ENCODE data around the gene SLC16A10. TPM values are rescaled to one million over a fixed set of nuclear protein-coding genes. Genes with fewer than 3 reads are reported as not detected.

Gene SLC16A10
- total RNA-seq, 1 donor from 2014 or later = 1.0 TPM

GRCh38 chr6:111212625-111213024 lies 125.3 kb downstream of the SLC16A10 start:
- intact Hi-C loops (cut with micrococcal nuclease) = no loop called here

DNA sequence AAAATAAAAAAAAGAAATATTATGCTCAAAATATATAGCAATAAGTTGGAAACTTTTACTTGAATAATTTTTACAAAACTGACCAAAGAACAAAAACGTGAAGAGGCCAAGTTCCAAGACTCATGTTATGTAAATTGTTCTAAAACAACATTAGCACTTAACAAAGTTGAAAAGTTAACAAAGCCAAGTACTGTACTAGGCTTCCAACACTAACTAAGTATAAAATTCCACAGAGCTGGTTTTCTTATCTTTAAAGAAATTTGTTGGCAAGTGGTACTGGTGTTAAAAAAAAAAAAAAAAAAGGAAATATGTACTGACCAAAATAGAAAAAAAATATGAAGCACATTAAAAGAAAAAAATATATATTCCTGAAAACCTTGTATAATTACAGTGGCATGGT lies 127.8 kb downstream of the SLC16A10 start:
- intact Hi-C loops (cut with micrococcal nuclease) = no loop called here

- intact Hi-C loops (cut with micrococcal nuclease) = no loop called here
These were observed 132.5 kb downstream of the SLC16A10 start for GRCh38 chr6:111219785-111220184.

GRCh38 chr6:111220383-111221031 lies 133.2 kb downstream of the SLC16A10 start:
- intact Hi-C loops (cut with micrococcal nuclease) = no loop called here

DNA sequence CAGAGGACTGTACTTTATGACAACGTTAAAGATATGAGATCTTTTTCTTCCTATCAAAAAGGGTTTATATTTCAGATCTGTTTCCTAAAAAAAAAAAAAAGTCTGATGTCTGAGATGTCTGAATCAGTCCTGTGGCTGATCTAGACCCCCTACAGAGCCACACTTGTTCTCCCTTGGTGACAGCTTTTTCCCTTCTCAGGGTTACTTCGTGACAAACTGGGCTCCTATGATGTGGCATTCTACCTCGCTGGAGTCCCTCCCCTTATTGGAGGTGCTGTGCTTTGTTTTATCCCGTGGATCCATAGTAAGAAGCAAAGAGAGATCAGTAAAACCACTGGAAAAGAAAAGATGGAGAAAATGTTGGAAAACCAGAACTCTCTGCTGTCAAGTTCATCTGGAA lies 134.5 kb downstream of the SLC16A10 start:
- intact Hi-C loops (cut with micrococcal nuclease) = no loop called here

DNA sequence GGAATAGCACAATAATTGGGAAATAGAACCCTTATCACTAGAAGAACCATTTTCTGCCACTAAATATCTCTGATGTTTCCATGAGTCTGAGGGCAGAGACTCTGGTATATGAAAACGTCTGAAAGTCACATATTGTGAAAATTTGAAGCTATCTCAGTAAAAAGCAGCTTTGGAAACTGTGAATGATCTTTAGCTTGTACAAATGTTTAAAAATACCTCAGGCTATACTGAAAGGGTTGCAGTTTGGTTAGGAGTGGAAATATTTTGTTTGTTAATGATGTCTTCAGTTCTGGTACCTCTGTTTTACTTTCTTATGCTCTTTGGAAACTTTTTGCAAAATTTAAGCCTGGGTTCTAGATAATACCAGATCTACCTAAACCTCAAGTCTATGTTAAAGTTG lies 135.0 kb downstream of the SLC16A10 start:
- intact Hi-C loops (cut with micrococcal nuclease) = no loop called here

DNA sequence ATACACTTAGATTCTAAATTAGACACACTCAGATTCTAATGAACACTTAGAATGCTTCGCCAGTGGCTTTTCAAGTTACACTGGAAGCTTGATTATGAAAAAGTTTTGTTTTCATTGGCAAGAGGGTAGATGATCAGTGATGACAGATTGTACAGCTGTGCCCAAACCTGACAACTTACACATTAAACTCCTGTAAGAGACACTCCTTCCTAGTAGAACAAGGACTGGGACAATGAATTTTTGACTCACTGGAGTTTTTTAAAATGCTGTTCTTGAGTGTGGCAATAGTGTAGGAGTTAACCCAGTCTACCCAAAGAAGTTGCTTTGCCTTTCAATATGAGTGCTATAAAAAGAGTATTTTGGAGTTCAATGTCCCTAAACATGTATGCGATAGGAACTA lies 140.8 kb downstream of the SLC16A10 start:
- intact Hi-C loops (cut with micrococcal nuclease) = no loop called here

DNA sequence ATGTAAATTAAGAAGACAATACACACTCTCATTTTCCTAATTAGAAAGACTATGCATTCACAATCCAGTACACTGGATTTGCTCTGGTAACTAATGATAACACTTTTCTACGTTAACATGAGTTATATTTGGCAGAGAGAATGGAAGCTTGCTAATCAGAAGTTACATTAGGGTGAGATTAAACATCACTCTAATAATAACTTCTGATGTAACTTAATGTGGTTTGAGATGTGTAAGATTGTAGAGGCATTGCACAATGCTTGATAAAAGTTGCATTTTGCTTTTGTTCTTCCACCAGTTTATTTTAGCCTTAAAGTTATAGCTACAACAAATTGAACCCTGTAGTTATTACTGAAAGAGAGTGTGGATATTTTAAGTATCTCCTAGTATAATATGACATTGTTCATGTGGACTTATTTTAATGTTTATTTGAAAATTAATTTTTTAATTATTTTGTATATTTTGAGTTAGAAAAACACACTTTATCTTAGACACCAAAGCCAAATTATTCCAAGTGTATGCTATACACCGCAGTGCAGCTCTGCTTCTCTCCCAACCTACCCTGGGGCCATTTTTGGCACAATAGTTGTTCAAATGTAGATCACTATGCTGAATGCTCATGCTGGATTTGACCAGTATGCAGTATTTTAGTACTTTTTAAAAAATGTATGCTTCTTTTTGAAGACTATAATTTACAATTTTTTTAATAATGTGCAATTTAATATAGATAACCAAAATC lies 143.2 kb downstream of the SLC16A10 start:
- intact Hi-C loops (cut with micrococcal nuclease) = no loop called here

DNA sequence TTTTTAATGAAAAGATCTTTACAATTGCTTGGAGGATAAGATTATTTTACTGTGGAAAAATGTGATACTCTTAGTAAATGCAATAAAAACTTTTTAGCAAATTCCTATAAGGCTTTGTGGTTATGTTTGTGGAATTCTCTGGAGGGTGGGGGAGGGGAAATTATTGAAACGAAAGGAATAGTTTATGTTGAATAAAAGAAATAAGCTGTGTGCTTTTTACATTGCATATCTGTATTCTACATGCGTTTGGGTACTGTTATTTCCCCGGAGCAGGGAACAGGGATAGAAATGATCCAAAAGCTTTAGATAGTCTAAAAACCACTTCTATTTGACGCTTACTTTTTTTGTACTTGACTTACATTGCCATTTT lies 143.8 kb downstream of the SLC16A10 start:
- intact Hi-C loops (cut with micrococcal nuclease) = no loop called here

DNA sequence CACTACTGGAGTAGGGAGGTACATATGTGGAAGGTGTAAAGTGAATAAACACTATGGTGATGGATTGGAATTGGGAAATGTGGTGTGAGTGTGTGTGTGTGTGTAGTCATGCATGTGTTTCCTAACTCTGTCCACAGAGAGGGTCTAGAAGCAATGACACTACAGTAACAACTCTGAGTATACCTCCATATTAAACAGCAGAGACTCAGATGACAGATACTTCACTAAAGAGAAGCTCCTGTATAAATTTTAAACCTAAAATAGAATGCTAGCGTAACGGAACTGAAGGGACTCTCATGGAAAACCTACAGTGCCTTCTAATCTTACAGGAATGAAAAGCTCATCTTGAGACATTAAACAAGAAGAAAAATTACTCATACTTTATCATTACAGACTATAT lies 150.5 kb downstream of the SLC16A10 start:
- intact Hi-C loops (cut with micrococcal nuclease) = no loop called here

- intact Hi-C loops (cut with micrococcal nuclease) = no loop called here
These were observed 151.3 kb downstream of the SLC16A10 start for GRCh38 chr6:111238464-111239119.

- intact Hi-C loops (cut with micrococcal nuclease) = no loop called here
These were observed 152.2 kb downstream of the SLC16A10 start for GRCh38 chr6:111239461-111239860.

DNA sequence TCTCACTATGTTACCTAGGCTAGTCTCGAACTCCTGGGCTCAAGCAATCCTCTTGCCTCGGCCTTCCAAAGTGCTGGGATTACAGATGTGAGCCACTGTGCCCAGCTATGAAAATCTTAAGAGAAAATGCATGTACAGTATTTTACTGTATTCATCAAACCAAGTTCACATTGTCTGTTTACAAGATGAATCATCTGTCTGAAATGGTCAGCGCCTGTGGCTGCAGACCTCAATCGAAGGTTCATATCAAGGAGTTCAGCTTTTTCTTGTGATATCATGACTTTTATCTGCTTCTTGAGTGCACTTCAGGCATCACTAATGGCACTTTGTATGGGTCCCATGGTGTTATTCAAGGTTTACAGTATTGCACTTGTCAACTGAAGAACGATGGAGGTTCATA lies 155.1 kb downstream of the SLC16A10 start:
- intact Hi-C loops (cut with micrococcal nuclease) = no loop called here

DNA sequence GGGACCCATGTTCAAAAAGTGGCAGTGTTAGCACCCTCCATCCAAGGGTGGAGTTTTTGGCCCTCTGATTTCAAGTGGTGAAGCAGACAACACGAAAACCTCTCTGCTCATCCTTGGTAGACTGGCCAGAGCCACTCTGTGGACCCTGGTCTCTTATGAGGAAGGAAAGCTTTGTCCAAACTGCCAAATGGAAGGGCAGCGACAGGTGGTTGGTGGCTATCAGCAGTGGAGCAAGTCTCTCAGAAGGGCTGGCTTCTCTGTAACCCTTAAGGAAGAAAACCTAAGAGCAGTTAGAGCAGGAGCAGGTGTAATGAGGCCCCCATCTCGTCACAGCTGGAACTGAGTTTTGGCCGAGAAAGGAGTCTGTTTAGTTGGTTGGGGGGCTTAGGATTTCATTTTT lies 155.8 kb downstream of the SLC16A10 start:
- intact Hi-C loops (cut with micrococcal nuclease) = no loop called here

- intact Hi-C loops (cut with micrococcal nuclease) = no loop called here
These were observed 161.5 kb downstream of the SLC16A10 start for GRCh38 chr6:111248789-111249188.

DNA sequence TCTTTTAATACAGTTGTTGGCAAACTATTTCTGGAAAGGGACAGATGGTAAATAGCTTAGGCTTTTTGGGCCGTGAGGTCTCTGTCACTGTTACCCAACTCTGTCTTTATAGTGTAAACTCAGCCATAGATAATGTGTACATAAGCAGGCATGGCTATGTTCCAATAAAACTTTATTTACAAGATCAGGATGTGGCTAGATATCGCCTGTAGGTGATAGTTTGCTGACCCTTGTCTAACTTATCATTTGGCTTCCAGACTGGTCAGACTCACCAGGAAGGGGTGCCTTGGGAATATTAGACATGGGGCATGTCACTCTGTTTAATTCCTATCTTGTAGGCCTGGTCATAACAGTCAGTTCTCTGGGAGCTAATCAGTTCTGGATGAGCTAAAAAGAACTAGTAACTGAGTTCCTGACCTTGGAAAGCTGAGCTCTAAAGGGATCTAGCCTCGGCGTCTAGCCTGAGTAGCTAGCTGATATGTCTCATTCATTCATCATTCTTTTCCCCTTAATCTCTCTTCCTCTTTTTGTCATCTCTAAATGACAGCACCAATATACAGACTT lies 163.6 kb downstream of the SLC16A10 start:
- intact Hi-C loops (cut with micrococcal nuclease) = loop anchor here (10.0 kb wide), 1 partner anchor 584 kb away; no protein-coding TSS in a partner anchor

DNA sequence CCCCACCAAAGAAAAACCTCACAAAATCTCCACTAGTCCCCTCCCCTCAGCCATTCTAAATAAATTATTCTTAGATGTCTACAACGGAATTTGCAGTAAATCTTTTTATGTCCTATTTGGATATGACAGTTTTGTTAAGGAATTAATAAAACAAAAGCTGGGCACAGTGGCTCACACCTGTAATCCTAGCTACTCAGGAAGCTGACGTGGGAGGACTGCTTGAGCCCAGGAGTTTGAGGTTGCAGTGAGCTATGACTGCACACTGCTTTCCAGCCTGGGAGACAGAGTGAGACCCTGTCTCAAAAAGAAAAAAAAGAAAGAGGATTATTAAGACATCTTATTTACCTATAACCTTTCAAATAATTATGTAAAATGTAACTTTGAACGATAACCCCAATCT lies 165.4 kb downstream of the SLC16A10 start:
- intact Hi-C loops (cut with micrococcal nuclease) = loop anchor here (10.0 kb wide), 1 partner anchor 582 kb away; no protein-coding TSS in a partner anchor

DNA sequence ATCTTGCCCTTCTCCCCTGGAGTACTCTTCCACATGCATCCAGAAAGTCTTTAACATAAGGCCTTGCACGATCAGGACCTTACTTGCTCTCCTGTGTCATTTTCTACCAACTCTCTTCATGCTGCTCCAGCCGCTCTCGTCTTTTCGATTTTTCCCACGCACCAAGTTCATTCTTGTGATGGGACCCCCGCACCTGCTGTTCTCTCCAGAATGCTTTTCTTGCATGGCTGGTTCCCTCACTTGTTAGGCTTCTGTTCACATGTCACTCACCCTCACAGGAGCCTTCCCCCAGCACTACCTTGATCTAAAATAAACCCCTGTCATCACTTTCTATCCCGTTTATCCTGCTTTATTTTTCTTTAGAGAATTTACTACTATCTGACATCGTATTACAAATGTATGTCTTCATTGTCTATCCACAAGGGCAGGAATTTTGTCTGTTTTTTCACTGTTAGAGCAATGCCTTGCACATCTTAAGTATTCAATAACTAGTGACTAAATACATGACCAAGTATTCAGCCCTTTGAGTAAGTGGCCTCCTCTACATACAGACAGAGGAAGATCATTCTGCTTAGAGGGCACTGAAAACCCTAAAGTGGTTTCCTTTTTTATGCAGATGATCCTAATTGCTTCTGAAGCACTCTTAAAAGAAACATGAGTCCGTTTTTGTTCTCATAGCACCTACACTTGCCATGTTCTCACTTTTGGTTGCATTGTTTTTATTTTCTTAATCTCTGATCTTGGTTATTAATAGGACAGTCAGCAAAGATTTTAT lies 166.9 kb downstream of the SLC16A10 start:
- intact Hi-C loops (cut with micrococcal nuclease) = loop anchor here (10.0 kb wide), 1 partner anchor 581 kb away; no protein-coding TSS in a partner anchor

DNA sequence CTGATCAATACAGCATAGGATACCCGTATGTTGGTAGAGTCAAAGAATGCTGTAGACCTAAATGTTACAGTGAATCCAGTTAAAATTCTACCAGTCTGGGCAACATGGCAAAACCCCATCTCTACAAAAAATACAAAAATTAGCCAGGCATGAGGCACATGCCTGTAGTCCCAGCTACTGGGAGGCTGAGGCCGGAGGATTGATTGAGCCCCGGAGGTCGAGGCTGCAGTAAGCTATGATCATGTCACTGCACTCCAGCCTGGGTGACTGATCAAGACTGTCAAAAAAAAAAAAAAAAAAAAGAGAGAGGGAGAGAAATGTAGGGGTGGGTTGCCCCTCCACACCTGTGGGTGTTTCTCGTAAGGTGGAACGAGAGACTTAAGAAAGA lies 167.5 kb downstream of the SLC16A10 start:
- intact Hi-C loops (cut with micrococcal nuclease) = loop anchor here (5.0 to 10.0 kb wide), 3 partner anchors 443 to 1072 kb away; partner anchors contain the start of gene CDC40

DNA sequence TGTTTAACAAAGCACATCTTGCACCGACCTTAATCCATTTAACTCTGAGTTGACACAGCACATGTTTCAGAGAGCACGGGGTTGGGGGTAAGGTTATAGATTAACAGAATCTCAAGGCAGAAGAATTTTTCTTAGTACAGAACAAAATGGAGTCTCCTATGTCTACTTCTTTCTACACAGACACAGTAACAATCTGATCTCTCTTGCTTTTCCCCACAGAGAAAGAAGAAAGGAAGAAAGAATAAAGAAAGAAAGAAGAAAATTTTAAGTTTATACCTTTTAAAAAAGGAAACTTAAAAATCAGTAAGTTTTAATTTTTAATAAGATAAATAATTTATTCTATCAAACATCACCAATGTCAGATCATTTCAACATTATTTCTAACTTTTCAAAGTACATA lies 168.5 kb downstream of the SLC16A10 start:
- intact Hi-C loops (cut with micrococcal nuclease) = loop anchor here (1.0 to 10.0 kb wide), 4 partner anchors 199 to 1074 kb away; partner anchors contain the start of gene CDC40

DNA sequence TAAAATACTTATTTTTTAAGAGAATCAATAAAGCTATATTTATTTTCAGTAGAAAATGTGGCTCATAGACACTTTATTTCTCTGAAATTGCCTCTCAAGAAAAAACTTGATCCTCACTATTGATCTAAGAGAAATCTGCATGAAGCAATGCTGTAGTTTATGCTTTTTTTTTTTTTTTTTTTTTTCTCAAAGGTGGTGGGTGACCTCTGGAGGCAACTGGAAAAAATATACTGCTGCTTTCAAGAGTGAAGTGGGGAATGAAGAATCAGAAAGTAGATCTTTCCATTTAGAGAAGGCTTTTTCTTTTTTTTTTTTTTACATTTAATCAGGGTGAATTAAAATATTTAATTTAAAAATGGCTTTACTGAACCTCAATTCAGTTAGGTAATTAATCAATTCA lies 169.3 kb downstream of the SLC16A10 start:
- intact Hi-C loops (cut with micrococcal nuclease) = loop anchor here (1.0 to 10.0 kb wide), 4 partner anchors 199 to 1074 kb away; partner anchors contain the start of gene CDC40
